Caki2 (cell line): Measurements from ENCODE around the gene CCDC88B. TPM values are rescaled to one million over a fixed set of nuclear protein-coding genes. Genes with fewer than 3 reads are reported as not detected.

Experiments
- DNase-seq: peaks from one replicate; pipeline ENCODE4 v3.0.0-alpha.2; 2015; ENCODE audit warnings: low read depth
- in situ Hi-C: cut with HindIII; loops from 2 replicates; pipeline ENCODE4 v1.10.0; 2016; ENCODE audit warnings: low sequenced_read_pairs, low pct_unique_long_range_greater_than_20kb, mixed read lengths
- total RNA-seq: library from RNA; depleted of rRNA; stranded (reverse); fragments of >200 nt; shearing (Covaris generic); gene quantifications from 2 replicates; pipeline ENCODE4 v1.2.3, GENCODE V29; 2014; ENCODE audit warnings: low replicate concordance

CCDC88B gene
- total RNA-seq, 1 experiment from 2014 or later, result 4.9 TPM

DNA sequence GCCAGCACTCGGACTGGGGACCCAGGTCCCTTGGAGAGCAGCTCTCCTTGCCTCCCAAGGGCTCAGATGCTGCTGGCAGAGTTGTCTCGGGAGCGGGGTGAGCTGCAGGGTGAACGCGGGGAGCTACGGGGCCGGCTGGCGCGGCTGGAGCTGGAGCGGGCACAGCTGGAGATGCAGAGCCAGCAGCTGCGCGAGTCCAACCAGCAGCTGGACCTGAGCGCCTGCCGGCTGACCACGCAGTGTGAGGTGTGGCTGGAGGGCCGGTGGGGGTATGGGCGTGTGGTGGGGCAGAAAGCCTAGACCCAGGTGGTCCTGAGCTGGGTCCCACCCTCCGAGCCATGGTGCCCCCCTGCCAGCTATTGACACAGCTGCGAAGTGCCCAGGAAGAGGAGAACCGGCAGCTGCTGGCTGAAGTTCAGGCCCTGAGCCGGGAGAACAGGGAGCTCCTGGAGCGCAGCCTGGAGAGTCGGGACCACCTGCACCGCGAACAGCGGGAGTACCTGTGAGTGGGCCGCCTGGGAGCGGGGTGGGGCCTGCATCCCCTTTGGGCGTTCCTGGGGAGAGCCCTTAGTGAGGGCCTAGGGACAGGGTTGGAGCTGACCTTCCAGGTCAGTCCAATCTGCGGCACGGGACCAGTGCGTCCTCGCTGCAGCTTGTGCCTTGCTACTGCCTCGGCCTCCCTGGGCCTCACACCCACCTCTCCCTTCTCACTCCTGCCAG, 13.2 kb downstream of the CCDC88B start:
- in situ Hi-C loops, result no loop called here
- no peak for DNase-seq

DNA sequence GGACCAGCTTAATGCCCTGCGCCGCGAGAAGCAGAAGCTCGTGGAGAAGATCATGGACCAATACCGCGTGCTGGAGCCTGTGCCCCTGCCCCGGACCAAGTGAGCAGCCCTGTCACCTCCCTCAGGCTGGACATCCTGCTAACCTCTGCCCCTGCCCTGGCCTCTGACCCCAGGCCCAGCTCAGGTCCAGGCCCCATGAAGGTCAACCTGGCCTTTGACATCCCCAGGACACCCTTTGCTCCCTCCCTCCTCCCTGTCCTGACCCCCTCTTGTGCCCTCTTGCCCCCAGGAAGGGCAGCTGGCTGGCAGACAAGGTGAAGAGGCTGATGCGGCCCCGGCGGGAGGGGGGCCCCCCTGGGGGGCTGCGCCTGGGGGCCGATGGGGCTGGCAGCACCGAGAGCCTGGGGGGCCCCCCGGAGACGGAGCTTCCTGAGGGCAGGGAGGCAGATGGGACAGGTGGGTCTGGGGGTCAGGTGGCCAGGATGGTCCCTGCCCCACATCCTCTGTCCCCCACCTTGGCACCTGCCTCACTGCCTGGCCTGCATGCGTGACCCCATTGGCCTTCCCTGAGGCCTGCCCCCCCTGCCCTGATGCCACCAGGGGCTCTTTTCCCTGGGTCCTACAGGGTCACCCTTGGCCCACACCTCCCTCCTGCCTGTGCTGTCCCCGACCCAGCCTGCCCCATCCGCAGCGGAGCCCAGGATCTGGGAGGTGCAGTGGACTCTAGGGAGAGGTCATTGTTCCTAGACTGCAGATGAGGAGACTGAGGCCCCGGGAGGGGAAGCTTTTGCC, 13.9 kb downstream of the CCDC88B start:
- in situ Hi-C loops, result no loop called here
- DNase-seq, result no peak

DNA sequence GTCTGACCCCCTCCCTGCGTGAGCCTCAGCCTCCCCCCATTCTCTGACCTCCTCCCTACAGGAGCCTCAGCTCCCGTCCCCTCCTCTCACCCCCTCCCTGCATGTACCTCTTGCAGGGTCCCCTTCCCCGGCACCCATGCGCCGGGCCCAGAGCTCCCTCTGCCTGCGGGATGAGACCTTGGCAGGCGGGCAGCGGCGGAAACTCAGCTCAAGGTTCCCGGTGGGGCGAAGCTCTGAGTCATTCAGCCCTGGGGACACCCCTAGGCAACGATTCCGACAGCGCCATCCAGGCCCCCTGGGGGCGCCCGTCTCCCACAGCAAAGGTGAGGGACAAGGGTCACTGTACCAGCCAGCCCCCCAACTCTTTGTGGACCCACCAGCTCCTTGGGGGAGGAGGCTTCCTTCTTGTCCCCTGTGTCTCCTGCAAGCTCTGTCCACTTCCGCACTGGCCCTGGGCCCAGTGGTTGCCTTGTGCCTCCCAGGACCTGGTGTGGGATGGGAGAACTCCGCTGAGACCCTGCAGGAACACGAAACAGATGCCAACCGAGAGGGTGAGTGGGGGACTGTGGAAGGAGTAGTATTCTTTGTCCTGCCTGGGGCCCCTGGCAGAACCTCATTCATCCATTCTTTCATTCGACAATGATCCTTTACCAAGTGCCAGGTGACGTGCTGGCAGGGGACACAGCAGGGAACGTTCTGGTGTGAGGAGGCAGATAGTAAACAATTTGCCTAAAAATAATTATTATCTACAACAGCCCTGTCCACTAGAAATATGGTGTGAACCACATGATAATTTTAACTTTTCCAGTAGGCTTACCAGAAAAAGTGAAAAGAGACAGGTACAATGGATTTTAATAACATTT, 15.3 kb downstream of the CCDC88B start:
- peak; percentile 79 for DNase-seq
- in situ Hi-C loops, result no loop called here

DNA sequence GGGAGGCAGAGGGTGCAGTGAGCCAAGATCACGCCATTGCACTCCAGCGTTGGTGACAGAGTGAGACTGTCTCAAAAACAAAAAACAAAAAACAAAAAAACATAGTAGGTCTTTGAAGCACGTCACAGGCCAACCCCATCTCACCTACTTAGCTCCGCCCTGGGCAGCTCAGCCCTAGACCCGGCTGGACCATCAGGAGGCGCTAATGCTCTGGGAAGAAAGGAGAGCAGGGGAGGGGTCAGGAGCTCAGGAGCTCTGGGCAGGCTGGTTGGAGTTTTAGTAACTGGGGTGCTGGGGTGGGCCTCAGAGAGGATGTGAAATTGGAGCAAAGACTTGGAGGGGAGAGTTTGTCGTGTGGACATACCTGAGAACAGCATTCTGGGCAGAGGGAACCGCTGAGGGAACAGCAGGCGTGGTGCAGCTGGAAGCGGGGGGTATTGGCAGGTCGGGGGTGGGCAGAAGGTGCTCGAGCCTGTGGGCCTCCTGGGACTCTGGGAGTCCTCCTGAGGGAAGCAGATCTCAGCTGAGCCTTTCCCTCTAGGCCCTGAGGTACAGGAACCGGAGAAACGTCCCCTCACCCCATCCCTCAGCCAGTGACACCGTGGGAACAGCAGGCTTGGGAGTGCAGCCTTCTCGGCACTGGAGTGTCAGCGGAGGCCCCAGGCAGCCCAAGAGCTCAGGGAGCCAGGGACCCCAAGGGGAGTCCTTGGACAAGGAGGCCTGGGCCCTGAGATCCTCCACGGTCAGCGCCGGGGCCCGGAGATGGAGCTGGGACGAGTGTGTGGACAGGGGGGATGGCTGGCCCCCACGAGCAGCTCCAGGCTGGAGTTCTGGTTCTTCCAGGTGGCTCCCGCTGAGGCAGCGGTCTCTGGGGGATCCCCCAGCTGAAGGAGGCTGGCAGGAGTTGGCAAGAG, 16.8 kb downstream of the CCDC88B start:
- peak; percentile 57 for DNase-seq
- in situ Hi-C loops, result no loop called here

DNA sequence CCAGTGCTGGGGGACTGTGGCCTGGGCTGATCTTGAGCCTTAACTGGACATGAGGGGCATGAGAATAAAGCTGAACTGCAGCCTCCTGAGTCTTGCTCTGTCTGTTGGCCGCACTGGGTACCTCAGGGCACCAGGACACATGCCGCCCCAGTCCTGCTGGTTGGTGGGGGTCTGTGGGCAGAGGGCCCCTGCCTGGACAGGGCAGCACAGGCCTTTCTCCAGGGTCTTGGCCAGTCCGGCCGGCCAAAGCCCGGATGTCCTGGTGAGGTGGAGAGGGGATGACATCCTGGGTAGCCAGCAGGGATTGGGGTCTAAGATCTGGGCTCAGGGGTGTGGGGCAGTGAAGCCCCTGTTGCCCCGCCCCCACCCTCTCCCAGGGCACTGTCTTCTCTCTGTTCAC, 17.4 kb downstream of the CCDC88B start:
- DNase-seq, result no peak
- in situ Hi-C loops, result no loop called here

DNA sequence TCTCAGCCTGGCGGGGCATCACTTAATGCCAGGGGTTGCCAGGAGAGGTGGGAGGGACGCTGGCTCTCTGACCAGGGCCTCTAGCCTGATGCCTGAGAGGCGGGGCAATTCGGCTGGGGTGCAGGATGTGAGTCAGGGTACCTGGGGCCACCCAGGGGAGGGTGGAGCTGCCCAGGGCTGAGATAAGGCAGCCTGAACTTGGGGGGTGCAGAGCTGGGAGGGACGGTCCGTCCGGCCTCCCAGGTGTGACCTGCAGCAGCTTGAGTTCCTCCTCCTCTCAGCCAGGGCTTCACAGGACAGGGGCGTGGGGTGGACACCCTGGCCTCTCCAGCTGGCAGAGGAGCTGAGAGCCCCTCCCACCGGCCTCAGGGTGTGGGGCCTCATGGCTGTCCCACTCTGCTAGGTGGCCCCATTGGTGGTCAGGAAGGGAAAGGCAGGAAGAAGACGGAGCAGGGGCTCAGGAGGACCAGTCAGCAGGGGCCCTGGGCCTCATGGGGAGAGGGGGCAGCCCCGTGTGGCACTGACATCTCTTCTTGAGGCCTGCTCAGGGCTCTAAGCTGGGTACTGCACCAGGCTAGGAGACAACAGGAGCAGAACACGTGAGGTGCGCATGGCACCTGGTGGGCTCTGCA, 18.0 kb downstream of the CCDC88B start:
- DNase-seq, result no peak
- in situ Hi-C loops, result no loop called here

DNA sequence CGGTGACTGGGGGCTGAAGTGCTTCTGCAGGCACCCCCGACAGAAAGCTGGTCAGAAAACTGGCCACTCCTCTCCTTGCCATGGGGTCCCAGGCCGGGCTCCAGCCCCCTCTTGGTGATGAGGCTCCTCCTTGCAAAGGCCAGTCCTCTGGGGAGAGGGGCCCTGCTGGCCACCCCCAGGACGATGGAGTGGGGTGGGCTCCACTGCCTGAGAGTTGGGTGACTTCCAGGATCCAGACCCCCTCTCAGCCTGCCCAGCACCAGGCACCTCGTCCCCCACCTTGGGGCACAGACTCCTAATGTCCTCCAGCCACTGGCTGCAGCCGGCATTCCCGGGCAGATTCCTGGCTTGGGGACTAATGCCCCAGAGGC, 18.5 kb downstream of the CCDC88B start:
- in situ Hi-C loops, result no loop called here

DNA sequence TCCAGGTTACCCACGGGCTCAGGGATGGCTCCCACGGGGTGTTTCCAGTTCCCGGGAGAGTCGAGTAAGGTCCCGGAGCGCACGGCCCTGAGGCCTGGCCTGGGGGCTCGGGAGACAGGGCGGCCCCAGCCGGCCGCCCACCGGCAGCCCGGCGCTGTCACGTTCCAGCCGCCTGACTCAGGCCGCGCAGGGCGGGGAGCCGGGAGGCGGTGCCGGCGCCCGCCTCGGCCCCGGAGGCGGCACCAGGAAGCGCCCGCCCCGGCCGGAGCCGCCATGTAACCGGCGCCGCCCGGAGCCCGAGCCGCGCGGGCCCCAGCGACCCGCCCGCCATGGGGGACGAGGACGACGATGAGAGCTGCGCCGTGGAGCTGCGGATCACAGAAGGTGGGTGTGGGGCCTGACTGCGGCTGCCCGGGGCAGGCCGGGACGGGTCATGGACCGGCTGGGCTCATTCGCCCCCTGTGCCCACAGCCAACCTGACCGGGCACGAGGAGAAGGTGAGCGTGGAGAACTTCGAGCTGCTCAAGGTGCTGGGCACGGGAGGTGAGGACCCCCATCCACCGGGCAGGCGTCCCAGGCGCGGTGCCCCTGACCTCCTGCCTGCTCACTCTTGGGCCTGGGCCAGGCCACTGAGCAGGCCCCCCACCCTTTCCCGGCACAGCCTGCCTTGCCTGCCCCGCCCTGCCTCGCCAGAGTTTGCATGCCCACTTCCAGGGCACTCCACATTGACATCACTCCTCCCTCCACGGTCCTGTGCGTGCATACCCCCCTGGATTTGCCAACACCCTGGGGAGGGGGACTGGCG, 19.1 kb downstream of the CCDC88B start, which contains the start of gene RPS6KA4:
Gene RPS6KA4 (plus strand): TSS at position 256 of the 805 bp plus-strand sequence. CDS start 74 bp downstream, at position 330.
- in situ Hi-C loops, result no loop called here
- peak; percentile 48 for DNase-seq

More for the DNA sequence above, 18.5 kb downstream of the CCDC88B start:
- DNase-seq, result peak; percentile 30

DNA sequence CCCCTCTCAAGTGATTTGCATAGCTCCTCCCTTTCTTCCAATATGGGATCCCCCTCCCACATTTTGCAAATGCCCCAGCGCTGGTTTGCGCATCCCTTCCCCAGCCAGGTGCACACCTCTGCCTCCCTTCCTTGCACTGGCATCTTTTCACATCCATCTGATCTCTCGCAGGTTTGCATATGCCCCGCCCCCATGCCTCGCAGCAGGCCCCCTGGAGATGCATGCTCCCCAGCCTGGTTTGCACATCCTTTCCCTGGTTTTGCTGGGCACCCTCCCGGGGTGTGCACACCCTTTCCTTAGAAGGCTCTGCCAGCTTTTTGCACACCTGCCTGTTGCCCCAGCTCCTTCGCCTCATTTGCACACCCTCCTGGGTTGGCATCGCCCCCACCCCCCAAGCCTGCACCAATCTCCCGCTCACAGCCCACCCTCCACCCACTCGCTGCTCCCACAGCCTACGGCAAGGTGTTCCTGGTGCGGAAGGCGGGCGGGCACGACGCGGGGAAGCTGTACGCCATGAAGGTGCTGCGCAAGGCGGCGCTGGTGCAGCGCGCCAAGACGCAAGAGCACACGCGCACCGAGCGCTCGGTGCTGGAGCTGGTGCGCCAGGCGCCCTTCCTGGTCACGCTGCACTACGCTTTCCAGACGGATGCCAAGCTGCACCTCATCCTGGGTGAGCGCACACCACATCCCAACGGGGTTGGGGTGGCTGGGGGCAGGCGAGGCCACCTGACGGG, 19.9 kb downstream of the CCDC88B start:
- in situ Hi-C loops, result no loop called here
- DNase-seq, result no peak

DNA sequence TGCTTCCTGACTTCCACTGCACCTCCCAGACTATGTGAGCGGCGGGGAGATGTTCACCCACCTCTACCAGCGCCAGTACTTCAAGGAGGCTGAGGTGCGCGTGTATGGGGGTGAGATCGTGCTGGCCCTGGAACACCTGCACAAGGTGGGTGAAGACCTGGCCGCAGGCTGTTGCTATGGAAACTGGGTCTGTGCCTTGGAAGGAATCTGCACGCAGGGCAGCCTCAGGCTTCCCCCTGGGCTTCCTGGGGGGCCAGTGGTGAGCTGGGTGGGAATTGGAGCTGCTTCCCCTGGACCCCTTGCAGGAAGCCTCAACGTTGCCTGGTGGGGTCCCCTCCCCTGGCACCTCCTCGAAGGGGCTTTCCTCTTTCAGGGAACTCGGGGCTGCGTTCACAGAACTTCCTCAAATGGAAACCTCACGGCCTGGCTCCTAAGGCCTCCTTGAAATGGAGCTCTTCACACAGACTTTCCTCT, 20.5 kb downstream of the CCDC88B start:
- in situ Hi-C loops, result no loop called here
- no peak for DNase-seq

DNA sequence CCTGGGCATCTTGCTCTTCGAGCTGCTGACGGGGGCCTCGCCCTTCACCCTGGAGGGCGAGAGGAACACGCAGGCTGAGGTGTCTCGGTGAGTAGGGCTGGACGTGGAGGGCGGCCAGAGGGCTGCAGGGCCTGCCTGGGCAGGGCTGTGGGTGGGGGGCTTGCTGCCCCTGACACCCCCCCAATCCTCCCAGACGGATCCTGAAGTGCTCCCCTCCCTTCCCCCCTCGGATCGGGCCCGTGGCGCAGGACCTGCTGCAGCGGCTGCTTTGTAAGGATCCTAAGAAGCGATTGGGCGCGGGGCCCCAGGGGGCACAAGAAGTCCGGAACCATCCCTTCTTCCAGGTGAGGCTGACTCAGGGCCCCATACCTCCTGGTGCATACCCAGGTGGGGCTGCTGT, 21.7 kb downstream of the CCDC88B start:
- DNase-seq, result no peak
- in situ Hi-C loops, result no loop called here

DNA sequence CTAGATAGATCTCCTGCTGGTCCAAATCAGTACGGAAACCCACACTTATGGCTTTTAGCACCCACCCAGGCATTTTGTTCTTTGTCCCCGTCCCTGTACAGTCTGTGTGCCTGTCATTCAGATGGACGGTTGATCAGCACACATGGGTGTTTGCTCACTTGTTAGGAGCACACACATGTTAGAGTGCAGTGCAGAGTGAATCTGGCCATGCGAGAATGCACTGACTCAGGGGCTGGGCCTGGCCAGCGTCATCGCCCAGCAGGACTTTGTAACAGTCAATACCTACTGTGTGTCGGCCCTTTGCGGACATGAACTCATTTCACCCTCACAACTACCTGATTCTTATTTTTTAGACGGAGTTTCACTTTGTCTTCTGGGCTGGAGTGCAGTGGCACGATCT, 22.3 kb downstream of the CCDC88B start:
- in situ Hi-C loops, result no loop called here
- DNase-seq, result no peak

DNA sequence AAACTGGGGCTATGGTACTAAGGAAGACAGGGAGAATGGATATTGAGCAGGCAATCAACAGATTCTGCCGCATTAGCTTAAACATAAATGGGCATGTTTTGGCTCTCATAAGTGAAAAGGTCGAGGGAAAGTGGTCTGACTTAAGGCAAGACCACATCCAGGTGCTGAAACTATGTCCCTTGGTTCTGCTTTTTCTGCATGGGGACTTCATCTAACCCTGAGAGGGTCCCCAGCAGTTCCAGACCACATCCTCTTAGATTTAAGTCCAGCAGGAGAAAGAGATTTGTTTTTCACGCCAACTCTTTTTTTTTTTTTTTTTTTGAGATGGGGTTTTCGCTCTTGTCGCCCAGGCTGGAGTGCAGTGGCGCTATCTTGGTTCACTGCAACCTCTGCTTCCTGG, 24.4 kb downstream of the CCDC88B start:
- in situ Hi-C loops, result no loop called here
- no peak for DNase-seq

DNA sequence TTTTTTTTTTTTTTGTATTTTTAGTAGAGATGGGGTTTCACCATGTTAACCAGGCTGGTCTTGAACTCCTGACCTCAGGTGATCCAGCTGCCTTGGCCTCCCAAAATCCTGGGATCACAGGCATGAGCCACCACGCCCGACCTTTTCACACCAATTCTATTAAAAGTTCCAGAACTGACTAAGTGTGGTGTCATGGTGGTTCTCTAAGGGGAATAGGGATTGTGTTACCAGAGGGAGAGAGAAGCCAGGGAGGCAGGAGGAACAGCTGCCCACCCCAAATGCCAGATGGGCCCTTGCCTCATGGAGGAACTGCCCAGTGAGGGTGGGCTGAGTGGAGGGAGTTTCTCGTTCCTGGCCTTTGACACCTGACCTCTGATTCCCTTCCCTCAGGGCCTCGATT, 24.9 kb downstream of the CCDC88B start:
- DNase-seq, result no peak
- in situ Hi-C loops, result no loop called here

DNA sequence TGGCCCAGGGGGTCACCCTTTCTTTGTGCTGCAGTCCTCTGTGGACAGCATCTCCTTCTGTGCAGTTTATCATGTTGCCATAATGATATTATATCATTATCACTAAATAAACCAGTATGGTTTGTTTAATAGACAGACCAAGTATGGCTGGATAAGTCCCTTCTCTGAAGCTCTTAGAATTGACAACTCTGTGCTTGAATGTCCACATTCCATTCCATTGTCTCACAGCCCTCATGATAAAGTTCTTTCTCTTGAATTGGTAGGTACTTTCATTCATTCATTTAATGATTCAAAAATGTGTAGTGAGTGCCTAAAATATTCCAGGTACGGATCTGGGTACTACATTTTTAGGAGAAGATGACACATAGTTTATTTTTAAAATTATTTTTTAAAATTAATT, 26.7 kb downstream of the CCDC88B start:
- no peak for DNase-seq
- in situ Hi-C loops, result no loop called here
